Liver (tissue), 9 donors: ENCODE data around the gene MYO16. TPM values are rescaled to one million over a fixed set of nuclear protein-coding genes. Genes with fewer than 3 reads are reported as not detected.

Experiments used
- DNase-seq: peaks from one replicate; pipeline ENCODE4 v3.0.0-alpha.2; 2017; ENCODE audit warnings: low spot score
- H3K27ac ChIP-seq, 2 donors: one replicate each; pipeline ENCODE4 v1.7.0; 2013; ENCODE audit warnings: inconsistent platforms in 2 of 2, low read length in 2 of 2, control low read depth in 1 of 2, low read depth in 1 of 2, mild to moderate bottlenecking in 1 of 2
- H3K27me3 ChIP-seq, 4 donors: one replicate each; pipeline versions ENCODE4 v1.6.1 to v1.7.0; 2013; ENCODE audit warnings: low read length in 3 of 4, inconsistent platforms in 1 of 4, mild to moderate bottlenecking in 1 of 4, moderate library complexity in 1 of 4; ENCODE audit not compliant: control insufficient read depth in 4 of 4, insufficient read depth in 4 of 4
- H3K36me3 ChIP-seq, 4 donors: one replicate each; pipeline versions ENCODE4 v1.6.1 to v1.7.0; 2013; ENCODE audit warnings: low read length in 3 of 4, mild to moderate bottlenecking in 3 of 4, low read depth in 1 of 4, moderate library complexity in 1 of 4; ENCODE audit not compliant: control insufficient read depth in 4 of 4, insufficient read depth in 3 of 4
- H3K4me1 ChIP-seq, 4 donors: one replicate each; pipeline versions ENCODE4 v1.6.1 to v1.7.0; 2013; ENCODE audit warnings: low read length in 3 of 4, mild to moderate bottlenecking in 3 of 4, moderate library complexity in 1 of 4; ENCODE audit not compliant: control insufficient read depth in 4 of 4, insufficient read depth in 4 of 4
- H3K4me3 ChIP-seq, 3 donors: one replicate each; pipeline versions ENCODE4 v1.6.1 to v1.7.0; 2013; ENCODE audit warnings: low read length in 3 of 3, control low read depth in 1 of 3, low read depth in 1 of 3, mild to moderate bottlenecking in 1 of 3
- H3K9ac ChIP-seq, 2 donors: one replicate each; pipeline ENCODE4 v1.7.0; 2013; ENCODE audit warnings: low read length in 2 of 2, mild to moderate bottlenecking in 2 of 2, moderate library complexity in 2 of 2, control low read depth in 1 of 2, low read depth in 1 of 2
- H3K9me3 ChIP-seq, 4 donors: one replicate each; pipeline versions ENCODE4 v1.6.1 to v1.7.0; 2013; ENCODE audit warnings: low read length in 3 of 4; ENCODE audit not compliant: control insufficient read depth in 4 of 4
- ATF3 ChIP-seq: IDR thresholded peaks from 2 replicates; pipeline ENCODE4 v1.6.1; 2016; ENCODE audit warnings: antibody characterized with exemption
- CTCF ChIP-seq: fragments of 150-350 bp; IDR thresholded peaks from 2 replicates; pipeline ENCODE4 v1.5.1; 2017; ENCODE audit warnings: improper control_type of control experiment, low read depth, low read length; ENCODE audit not compliant: missing input control
- EGR1 ChIP-seq, 2 donors: IDR thresholded peaks; 2 replicates each; pipeline ENCODE4 v1.6.1; 2016 to 2018; ENCODE audit warnings: antibody characterized with exemption in 2 of 2, low read depth in 2 of 2
- FOXA1 ChIP-seq: IDR thresholded peaks from 2 replicates; pipeline ENCODE4 v1.6.1; 2016; ENCODE audit warnings: antibody characterized with exemption
- FOXA2 ChIP-seq: IDR thresholded peaks from 2 replicates; pipeline ENCODE4 v1.6.1; 2016; ENCODE audit warnings: antibody characterized with exemption
- GABPA ChIP-seq, 2 donors: IDR thresholded peaks in 1 of 2; conservative IDR thresholded peaks in 1 of 2; 2 replicates each; pipeline ENCODE4 v1.6.1; 2016; ENCODE audit warnings: antibody characterized with exemption in 2 of 2, mild to moderate bottlenecking in 1 of 2, moderate library complexity in 1 of 2
- HNF4A ChIP-seq, 2 donors: conservative IDR thresholded peaks; 2 replicates each; pipeline ENCODE4 v1.6.1; 2016; ENCODE audit warnings: antibody characterized with exemption in 2 of 2, mild to moderate bottlenecking in 2 of 2
- HNF4G ChIP-seq: IDR thresholded peaks from 2 replicates; pipeline ENCODE4 v1.6.1; 2016; ENCODE audit warnings: antibody characterized with exemption
- JUND ChIP-seq, 2 donors: IDR thresholded peaks; 2 replicates each; pipeline ENCODE4 v1.6.1; 2016; ENCODE audit warnings: antibody characterized with exemption in 2 of 2
- NR2F2 ChIP-seq: IDR thresholded peaks from 2 replicates; pipeline ENCODE4 v1.6.1; 2016; ENCODE audit warnings: antibody characterized with exemption
- RAD21 ChIP-seq, 2 donors: IDR thresholded peaks; 2 replicates each; pipeline ENCODE4 v1.6.1; 2016; ENCODE audit warnings: antibody characterized with exemption in 2 of 2, mild to moderate bottlenecking in 2 of 2
- REST ChIP-seq: IDR thresholded peaks from 2 replicates; pipeline ENCODE4 v1.6.1; 2016; ENCODE audit warnings: antibody characterized with exemption, mild to moderate bottlenecking
- RXRA ChIP-seq, 2 donors: IDR thresholded peaks; 2 replicates each; pipeline ENCODE4 v1.6.1; 2017 to 2018; ENCODE audit warnings: antibody characterized with exemption in 2 of 2, mild to moderate bottlenecking in 1 of 2
- SP1 ChIP-seq: IDR thresholded peaks from 2 replicates; pipeline ENCODE4 v1.6.1; 2018; ENCODE audit warnings: antibody characterized with exemption, mild to moderate bottlenecking
- TAF1 ChIP-seq: conservative IDR thresholded peaks from 2 replicates; pipeline ENCODE4 v1.6.1; 2016; ENCODE audit warnings: antibody characterized with exemption, mild to moderate bottlenecking
- WGBS: extraction: QIAGEN DNeasy Blood & Tissue Kit; methylation state at CpG from one replicate; pipeline ENCODE4 v1.1.7; 2013; 5-methylcytosine and 5-hydroxymethylcytosine counted together
- polyA plus RNA-seq, 2 donors: library from polyadenylated mRNA; stranded (reverse) in 1 of 2; unstranded in 1 of 2; fragments of 200-250 nt in 1 of 2; fragments of >200 nt in 1 of 2; fragmentation: Nextera tagmentation in 1 of 2; extraction: Ambion mirVana in 1 of 2; gene quantifications; one replicate each; pipeline versions ENCODE4 v1.2.1 to v1.2.3, GENCODE V29; 2013 to 2015
- total RNA-seq, 2 donors: library from RNA; depleted of rRNA; stranded (reverse); fragments of >200 nt; gene quantifications; one replicate each; pipeline ENCODE4 v1.2.3, GENCODE V29; 2014
- donor health status: healthy.
- donor health status: healthy.
- donor health status: healthy.
- donor health status: healthy.
- donor health status: healthy.

Gene MYO16
- total and polyA plus RNA-seq, 4 donors: 0.37 to 1.1 (median 0.68) TPM

- 50% methylated on average over 8 of the region's 8 CpGs for WGBS
- Histone ChIP-seq H3K27me3 (no peaks in the 10 kb centered on the region), H3K4me3 (no peak overlapping the region)
These were observed 230.0 kb downstream of the MYO16 start for GRCh38 chr13:108859197-108860012.

GRCh38 chr13:108860418-108860817 is 231.0 kb downstream of the MYO16 start:
- no peaks in the 10 kb centered on the region for H3K27me3 ChIP-seq
- DNase-seq: no peak

More at GRCh38 chr13:108859197-108860012, 230.0 kb downstream of the MYO16 start:
- no peak overlapping the region for H3K27ac ChIP-seq
- H3K36me3 ChIP-seq: no peaks in the 10 kb centered on the region
- no peaks in the 10 kb centered on the region for H3K9me3 ChIP-seq
- peaks cover 0 to 1% (median 0%) of the 10 kb centered on the region in 4 donors for H3K4me1 ChIP-seq
- no peak overlapping the region for H3K9ac ChIP-seq
- TF ChIP-seq FOXA2 (no peak), NR2F2 (no peak), JUND (IDR thresholded peaks at IDR 0.05) (no peak)
- no peak for DNase-seq

More at GRCh38 chr13:108860418-108860817, 231.0 kb downstream of the MYO16 start:
- Histone ChIP-seq H3K9ac (no peak overlapping the region), H3K27ac (no peak overlapping the region), H3K4me3 (no peak overlapping the region), H3K36me3 (no peaks in the 10 kb centered on the region), H3K4me1 (peaks cover 0 to 1% (median 0%) of the 10 kb centered on the region in 4 donors), H3K9me3 (no peaks in the 10 kb centered on the region)
- 86% methylated on average over 3 of the region's 3 CpGs for WGBS
- no peak for TF ChIP-seq HNF4A (conservative IDR thresholded peaks at IDR 0.05)
- TF ChIP-seq REST: no peak
- TF ChIP-seq FOXA1: no peak
- no peak for TF ChIP-seq EGR1 (IDR thresholded peaks at IDR 0.05; ENCODE audit: low read depth in 2 of 2)
- TF ChIP-seq TAF1: no peak
- no peak for TF ChIP-seq ATF3
- TF ChIP-seq HNF4G: no peak
- no peak for TF ChIP-seq JUND (IDR thresholded peaks at IDR 0.05)
- no peak for TF ChIP-seq SP1
- no peak for TF ChIP-seq RXRA (IDR thresholded peaks at IDR 0.05)
- no peak for TF ChIP-seq RAD21 (IDR thresholded peaks at IDR 0.05)
- no peak for TF ChIP-seq GABPA (IDR thresholded peaks at IDR 0.05 in 1 of 2, conservative IDR thresholded peaks at IDR 0.05 in 1 of 2)
- no peak for TF ChIP-seq CTCF
- TF ChIP-seq NR2F2: no peak
